ENCODE measurements around the gene CHAT. TPM values are rescaled to one million over a fixed set of nuclear protein-coding genes. Genes with fewer than 3 reads are reported as not detected.

CHAT gene
- total and polyA plus RNA-seq, 8 donors, result 0.28 TPM; not detected in 7

GRCh38 chr10:49596493-49596809, 17.4 kb upstream of the CHAT start:
- H3K9me3 ChIP-seq, result no peaks in the 10 kb centered on the region
- H3K36me3 ChIP-seq, result no peaks in the 10 kb centered on the region
- no peak for ATAC-seq
- intact Hi-C loops (cut with DNase I), result loop anchor here in 1 of 3 donors (10.0 kb wide), 1 partner anchor 628 kb away; no protein-coding TSS in a partner anchor
- WGBS, 2 donors, result 33 to 41% methylated on average over 3 of the region's 3 CpGs
- no peak overlapping the region for H3K27ac ChIP-seq
- H3K27me3 ChIP-seq, result peaks cover 0 to 3% (median 0%) of the 10 kb centered on the region in 4 donors
- no peak for FAIRE-seq
- TF ChIP-seq, protein P1, sequence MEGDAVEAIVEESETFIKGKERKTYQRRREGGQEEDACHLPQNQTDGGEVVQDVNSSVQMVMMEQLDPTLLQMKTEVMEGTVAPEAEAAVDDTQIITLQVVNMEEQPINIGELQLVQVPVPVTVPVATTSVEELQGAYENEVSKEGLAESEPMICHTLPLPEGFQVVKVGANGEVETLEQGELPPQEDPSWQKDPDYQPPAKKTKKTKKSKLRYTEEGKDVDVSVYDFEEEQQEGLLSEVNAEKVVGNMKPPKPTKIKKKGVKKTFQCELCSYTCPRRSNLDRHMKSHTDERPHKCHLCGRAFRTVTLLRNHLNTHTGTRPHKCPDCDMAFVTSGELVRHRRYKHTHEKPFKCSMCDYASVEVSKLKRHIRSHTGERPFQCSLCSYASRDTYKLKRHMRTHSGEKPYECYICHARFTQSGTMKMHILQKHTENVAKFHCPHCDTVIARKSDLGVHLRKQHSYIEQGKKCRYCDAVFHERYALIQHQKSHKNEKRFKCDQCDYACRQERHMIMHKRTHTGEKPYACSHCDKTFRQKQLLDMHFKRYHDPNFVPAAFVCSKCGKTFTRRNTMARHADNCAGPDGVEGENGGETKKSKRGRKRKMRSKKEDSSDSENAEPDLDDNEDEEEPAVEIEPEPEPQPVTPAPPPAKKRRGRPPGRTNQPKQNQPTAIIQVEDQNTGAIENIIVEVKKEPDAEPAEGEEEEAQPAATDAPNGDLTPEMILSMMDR (IDR thresholded peaks at IDR 0.05), result no peak
- no peak for DNase-seq
- no peaks in the 10 kb centered on the region for H3K4me1 ChIP-seq
- H3K4me3 ChIP-seq, result no peak overlapping the region

DNA sequence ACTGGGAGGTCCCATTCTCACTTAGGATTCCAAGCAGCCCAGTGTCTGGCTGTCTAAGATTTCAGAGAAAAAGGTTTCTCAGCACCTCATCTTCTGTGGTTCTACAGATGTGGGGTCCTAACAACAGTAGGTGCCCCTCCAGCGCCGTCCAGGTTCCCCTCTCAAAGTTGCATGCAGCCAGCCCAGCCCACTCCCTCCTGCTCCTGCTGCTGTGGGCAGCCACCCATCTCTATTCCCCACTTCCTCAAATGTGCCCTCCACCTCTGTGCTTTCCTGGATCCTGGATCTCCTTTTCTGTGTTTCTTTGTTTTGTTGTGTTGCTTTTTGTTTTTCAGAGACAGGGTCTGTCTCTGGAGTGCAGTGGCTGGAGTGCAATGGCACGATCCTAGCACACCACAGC, 17.0 kb upstream of the CHAT start:
- Histone ChIP-seq H3K4me3 (no peak overlapping the region), H3K36me3 (no peaks in the 10 kb centered on the region), H3K27me3 (no peaks in the 10 kb centered on the region), H3K27ac (no peak overlapping the region), H3K4me1 (no peaks in the 10 kb centered on the region), H3K9me3 (no peaks in the 10 kb centered on the region)
- ATAC-seq (no peak), DNase-seq (no peak), FAIRE-seq (no peak)
- TF ChIP-seq, protein P1 (IDR thresholded peaks at IDR 0.05), result no peak
- intact Hi-C loops (cut with DNase I), result loop anchor here in 1 of 3 donors (10.0 kb wide), 1 partner anchor 628 kb away; no protein-coding TSS in a partner anchor
- 38% methylated on average over 3 of the region's 3 CpGs for WGBS, 2 donors

DNA sequence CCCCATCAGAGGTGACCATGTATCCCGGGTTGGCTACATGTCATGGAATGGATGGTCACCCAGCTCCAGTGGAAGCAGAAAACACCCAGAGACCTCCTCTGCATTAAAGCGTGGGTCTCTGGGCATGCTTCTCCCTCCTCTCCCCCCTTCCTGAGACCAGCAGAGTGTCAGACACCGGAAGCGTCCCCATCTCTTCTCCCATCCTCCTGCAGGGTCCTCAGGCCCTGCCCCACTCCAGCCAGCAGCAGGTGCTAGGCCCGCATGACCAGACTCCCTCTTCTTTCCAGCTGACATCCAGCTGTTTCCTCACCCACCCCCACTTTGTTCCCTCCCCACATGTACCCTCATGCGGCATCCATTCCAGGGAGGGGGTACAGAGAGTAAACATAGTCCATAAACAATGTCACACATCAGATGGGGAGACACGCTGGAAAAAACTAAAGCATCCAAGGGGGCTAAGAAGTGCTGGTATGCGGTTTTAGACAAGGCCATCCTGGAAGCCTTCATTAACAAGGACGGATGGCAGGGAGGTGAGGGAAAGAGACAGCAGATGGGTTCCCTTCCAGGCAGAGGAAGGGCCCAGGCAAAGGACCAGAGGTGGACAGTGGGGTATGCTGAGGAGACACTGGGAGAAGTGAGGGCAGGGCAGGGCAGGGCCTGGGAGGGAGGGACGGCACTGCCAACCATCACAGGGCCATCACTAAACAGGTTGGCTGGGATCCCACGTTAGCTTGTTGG, 16.2 kb upstream of the CHAT start:
- Histone ChIP-seq H3K4me3 (no peak overlapping the region), H3K27ac (no peak overlapping the region), H3K9me3 (no peaks in the 10 kb centered on the region), H3K4me1 (no peaks in the 10 kb centered on the region), H3K36me3 (no peaks in the 10 kb centered on the region), H3K27me3 (peaks cover 0 to 3% (median 0%) of the 10 kb centered on the region in 4 donors)
- TF ChIP-seq, protein P1 (IDR thresholded peaks at IDR 0.05), result no peak
- DNase-seq, result no peak
- intact Hi-C loops (cut with DNase I), result loop anchor here in 1 of 3 donors (10.0 kb wide), 1 partner anchor 627 kb away; no protein-coding TSS in a partner anchor
- no peak for ATAC-seq
- no peak for FAIRE-seq
- WGBS, 2 donors, result 49 to 56% methylated on average over 10 to 11 of the region's 11 CpGs

- H3K36me3 ChIP-seq, result no peaks in the 10 kb centered on the region
- FAIRE-seq (no peak), DNase-seq (peak in 1 of 6 donors; percentile 41), ATAC-seq (no peak)
- H3K4me1 ChIP-seq, result no peaks in the 10 kb centered on the region
- no peak overlapping the region for H3K4me3 ChIP-seq
- WGBS, 2 donors, result 54 to 72% methylated on average over 8 of the region's 8 CpGs
- TF ChIP-seq, protein P1 (IDR thresholded peaks at IDR 0.05), result no peak
- H3K9me3 ChIP-seq, result no peaks in the 10 kb centered on the region
- peaks cover 0 to 6% (median 0%) of the 10 kb centered on the region in 4 donors for H3K27me3 ChIP-seq
- H3K27ac ChIP-seq, result no peak overlapping the region
- intact Hi-C loops (cut with DNase I), result loop anchor here in 1 of 3 donors (10.0 kb wide), 1 partner anchor 626 kb away; no protein-coding TSS in a partner anchor
Observed at GRCh38 chr10:49598164-49598856, 15.5 kb upstream of the CHAT start.

Measured in pancreas (tissue), 10 donors.